GM21619 (cell line): ENCODE results near the gene NCCRP1.

Experiments used
- ATAC-seq: cut with Tn5 transposase; IDR thresholded peaks from one replicate; pipeline ENCODE4 v1.9.1; 2021; ENCODE audit not compliant: unreplicated experiment

Gene NCCRP1

DNA sequence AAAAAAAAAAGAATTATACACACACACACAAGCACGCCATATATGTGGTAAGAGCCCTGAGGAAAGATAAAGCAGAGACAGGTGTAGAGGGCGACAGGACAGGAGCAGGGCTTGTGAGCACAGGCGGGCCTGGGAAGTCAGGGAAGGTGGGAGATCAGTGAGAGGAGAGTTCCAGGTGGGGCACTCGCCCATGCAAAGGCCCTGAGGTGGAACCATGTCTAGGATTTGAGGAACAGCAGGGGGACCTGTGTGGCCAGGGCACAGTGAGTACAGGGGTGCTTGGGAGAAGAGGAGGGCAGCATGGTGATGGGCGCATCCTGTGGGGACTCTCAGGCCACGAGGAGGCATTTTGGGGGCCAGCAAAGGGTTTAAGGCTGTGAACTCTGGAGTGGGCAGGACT is 32.5 kb upstream of the NCCRP1 start:
- no peak for ATAC-seq

DNA sequence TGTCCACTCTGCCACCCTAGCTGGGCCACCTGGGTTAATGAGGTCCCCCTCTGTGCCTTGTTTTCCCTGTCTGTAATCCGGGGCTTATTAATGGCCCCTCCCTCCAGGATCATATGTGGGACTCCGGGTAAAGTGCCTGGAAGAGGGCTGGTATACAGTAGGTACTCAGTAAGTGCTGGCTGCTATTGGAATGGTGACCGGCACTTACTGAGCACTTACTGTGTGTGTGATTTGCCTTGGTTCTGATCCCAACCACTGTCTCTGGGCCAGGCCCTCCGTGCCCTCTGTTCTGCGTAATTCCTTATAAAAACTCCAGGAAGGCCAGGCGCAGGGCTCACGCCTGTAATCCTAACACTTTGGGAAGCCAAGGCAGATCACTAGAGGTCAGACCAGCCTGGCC is 30.9 kb upstream of the NCCRP1 start:
- no peak for ATAC-seq

DNA sequence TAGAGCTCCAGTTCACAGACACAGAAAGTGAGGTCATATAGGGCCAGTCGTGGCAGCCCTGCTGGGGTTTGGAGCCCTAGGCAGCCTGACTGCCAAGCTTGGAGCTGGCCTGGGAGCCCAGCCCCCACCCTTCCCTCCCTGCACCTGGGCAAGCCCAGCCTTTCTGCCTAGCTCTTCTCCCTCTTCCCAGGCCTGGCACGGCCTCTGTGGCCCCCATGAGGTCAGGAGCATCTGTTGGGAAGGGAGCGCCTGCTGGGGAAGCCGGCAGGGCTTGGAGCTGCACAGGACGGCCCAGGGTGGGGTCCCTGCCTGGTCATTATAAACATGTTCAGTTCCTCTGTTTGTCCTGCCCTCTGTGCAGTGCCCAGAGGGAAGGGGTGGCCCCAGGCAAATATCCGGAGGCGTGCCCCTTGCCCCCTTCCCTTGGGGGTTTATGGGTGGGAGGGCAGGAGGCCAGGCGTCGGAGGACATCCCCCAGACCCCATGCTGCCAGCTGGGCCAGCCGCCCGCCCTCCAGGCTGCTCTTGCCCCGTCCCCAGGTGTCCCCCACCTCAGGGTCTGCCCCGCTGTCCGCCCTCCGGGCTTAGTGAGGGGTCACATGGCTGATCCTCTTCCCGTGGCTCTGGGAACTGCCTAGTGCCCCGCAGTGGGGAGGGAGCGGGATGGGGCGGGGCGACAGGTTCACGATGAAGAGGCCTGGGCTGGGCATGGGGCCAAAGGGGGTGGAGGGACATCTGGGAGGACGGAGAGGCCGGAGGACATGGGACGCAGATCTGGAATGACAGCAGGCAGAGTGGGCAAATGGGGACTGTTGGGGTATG is 30.0 kb upstream of the NCCRP1 start:
- no peak for ATAC-seq

DNA sequence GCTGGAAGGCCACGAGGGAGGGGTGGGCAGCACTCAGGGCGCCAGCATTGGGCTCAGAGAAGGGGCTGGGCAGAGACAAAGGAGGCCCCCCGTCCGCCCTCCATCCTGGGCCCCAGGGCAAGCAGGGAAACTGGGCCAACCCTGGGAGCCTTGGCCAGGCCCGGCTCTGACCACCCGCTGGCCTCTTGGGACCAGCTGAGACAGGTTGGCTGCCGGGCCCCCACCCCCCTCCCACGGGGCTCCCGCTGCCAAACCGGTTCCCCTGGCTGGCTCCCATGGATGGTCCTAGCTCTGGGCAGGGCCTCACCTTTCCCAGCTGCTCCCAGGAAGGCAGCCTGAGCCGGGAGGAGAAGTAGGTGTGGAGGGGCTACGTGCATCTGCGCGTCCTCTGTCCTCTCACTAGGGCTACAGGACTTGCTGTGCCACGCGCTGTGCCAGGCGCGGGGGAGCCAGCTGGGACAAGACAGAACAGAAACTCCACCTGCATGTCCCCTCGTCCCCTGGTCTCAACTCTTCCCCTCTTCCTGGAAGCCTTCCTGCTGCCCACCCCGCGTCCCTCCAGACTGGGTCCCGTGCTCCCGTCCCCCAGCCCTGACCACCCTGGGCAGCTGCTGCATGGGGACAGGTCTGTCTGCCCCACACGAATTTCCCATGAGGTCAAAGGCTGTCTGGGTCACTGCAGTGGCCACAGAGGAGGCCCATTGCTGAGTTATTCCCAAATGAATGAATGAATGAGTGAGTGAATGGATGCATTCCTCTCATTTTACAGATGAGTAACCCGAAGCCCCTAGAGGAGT is 29.1 kb upstream of the NCCRP1 start:
- ATAC-seq: no peak

DNA sequence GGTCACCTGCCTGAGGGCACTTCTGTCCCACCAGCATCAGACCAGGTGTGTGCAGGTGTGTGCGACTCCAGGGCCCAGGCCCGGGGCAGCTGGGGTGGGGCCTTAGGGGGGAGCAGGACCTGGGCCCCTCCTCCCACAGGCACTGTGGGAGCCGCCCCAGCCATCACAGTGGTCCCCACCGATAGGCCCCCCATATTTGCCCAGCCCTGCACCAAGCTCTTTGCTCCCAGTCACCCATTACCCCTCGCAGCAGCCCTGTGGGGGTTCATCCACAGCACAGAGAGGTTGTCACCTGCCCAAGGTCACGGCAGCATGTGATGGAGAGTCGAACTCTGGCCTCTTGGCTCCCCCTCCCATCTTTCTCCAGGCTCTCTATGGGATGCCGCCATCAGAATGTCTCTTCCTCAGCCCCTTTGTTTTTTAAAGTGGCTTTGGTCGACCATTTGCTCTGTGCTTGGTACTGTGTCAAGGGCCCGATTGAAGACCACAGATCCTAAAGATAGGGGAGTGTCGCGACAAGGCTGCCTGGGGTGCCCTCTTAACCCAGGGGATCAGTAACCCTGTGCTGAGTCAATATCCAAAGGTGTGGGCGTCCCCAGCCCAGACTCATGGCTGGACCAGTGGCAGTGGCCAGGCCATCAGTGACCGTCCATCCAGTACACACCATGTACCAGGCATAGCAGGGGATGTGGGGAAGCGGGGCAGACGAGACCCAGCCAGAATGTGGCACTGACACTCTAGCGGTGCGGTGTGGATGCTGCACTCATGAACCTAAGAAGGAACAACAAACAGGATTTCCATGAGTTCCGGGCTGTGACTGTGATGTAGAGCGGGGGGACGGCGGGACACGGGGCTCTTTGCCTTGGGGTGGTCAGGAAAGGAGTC is 28.3 kb upstream of the NCCRP1 start:
- ATAC-seq: no peak

DNA sequence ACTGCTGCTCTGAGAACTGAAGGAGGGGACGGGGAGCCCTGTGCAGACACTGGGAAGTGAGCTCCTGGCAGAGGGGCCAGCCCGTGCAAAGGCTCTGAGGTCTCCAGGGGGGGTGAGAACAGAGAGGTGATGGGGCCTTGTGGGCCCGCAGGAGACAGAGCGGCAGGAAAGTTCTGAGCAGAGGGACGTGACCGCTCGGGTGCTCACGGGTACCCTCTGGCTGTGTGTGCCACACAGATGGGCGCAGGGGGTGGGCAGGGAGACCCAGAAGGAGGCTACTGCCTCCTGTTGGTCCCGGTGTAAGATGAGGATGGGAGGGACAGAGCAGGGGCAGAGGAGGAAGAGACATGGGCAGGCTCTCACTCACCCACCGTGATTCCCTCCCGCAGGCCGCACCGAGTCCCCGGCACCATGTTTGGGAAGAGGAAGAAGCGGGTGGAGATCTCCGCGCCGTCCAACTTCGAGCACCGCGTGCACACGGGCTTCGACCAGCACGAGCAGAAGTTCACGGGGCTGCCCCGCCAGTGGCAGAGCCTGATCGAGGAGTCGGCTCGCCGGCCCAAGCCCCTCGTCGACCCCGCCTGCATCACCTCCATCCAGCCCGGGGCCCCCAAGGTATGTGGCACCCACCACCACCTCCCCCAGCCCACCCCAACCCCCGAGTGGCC is 27.5 kb upstream of the NCCRP1 start:
- no peak for ATAC-seq

DNA sequence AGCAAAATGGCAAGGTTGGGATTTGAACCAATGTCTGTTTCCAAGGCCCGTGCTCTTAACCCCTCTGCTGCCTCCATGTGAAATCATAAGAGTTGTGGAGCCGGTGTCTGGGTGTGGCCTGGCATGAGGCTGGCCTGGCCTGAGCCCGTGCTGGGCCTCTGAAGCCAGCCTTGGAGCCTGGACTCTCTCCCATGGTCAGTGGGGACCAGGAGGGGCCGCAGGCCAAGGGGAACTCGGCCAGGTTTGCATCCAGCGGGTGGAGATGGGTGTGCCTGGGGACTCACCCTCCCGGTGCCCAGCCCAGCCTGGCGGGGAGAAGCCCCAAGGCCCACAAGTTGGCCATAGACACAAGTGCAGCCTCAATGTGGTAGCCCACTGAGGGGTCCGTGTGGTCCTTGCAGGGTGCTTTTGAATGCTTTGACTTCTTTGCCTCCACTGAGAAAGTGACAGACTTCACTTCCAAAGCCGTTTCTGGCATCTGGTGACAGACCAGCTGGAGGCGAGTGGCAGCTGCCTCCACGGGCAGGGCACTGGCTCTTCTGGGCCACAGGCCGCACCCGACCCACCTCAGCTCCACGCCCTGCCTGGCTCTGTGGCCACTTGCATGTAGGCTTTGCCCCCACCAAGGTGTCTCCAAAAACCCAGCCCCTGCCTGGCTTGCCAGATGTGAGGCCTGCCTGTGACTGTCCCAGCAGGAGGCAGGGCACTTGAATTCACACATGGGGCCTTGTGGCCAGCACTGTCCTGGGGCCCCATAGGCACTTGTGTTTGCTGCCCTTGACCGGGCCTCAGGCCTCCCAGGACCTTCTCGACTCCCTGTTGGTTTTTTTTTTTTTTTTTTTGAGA is 26.2 kb upstream of the NCCRP1 start:
- no peak for ATAC-seq

DNA sequence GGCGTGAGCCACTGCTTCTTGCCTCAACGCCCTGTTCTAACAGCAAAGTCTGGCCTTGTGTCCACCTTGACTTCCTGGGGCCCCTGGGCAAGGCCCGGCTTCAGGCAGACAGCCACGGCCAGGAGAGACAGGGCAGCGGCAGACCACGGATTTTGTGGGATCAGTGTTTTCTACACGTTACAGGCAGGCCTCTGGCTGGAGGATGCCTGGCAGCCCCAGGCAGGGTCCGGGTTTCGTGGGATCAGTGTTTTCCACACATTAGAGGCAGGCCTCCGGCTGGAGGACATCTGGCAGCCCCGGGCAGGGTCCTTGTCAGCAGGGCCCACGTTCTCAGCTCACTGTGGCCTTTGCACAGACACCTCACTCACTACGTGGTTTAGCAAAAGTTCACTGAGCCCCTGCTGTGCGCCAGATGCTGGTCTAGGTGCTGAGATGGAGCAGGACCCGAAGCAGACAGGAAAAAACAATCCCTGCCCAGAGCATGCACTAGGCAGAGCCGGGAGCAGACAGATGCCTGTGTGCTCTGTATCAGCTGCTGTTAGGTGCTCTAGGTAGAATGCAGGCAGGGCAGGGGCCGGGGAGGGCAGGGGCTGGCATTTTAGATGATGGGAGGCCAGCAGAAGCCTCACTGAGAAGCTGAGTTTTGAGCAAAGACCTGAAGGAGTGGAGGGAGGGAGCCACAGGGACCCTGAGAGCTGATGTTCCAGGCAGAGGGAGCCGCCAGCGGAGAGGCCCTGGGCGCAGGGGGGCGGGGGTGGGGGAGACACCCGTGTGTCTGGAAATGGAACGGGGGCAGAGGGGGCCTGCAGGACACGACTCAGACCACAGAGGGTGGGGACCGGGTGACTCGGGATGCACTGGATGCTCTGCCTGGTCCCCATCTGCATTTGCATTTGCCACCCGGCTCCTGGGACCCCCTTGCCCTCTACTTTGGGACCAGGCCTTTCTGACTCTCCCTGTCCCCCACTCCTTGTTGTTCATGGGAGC is 25.0 kb upstream of the NCCRP1 start:
- ATAC-seq: no peak

DNA sequence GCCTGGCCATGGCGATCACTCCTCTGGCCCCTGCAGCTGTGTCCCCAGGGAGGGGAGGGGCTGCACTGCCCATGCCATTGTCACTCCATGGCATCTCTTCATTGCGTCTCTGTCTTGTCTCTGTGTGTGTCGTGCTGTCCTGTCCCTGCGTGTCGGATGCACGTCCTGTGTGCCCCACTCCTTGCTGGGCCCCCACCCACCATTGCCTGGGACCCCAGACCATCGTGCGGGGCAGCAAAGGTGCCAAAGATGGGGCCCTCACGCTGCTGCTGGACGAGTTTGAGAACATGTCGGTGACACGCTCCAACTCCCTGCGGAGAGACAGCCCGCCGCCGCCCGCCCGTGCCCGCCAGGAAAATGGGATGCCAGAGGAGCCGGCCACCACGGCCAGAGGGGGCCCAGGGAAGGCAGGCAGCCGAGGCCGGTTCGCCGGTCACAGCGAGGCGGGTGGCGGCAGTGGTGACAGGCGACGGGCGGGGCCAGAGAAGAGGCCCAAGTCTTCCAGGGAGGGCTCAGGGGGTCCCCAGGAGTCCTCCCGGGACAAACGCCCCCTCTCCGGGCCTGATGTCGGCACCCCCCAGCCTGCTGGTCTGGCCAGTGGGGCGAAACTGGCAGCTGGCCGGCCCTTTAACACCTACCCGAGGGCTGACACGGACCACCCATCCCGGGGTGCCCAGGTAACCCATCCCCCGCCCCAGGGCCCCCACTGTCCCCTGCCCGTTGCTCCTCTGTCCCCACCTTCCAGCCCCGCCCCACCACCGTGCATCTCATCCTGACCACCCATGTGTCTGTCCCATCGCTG is 23.9 kb upstream of the NCCRP1 start:
- no peak for ATAC-seq

DNA sequence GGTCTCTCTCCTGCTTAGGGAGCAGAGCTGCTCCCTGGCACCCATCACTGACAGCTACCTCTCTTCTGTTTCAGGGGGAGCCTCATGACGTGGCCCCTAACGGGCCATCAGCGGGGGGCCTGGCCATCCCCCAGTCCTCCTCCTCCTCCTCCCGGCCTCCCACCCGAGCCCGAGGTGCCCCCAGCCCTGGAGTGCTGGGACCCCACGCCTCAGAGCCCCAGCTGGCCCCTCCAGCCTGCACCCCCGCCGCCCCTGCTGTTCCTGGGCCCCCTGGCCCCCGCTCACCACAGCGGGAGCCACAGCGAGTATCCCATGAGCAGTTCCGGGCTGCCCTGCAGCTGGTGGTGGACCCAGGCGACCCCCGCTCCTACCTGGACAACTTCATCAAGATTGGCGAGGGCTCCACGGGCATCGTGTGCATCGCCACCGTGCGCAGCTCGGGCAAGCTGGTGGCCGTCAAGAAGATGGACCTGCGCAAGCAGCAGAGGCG is 23.2 kb upstream of the NCCRP1 start:
- ATAC-seq: no peak

DNA sequence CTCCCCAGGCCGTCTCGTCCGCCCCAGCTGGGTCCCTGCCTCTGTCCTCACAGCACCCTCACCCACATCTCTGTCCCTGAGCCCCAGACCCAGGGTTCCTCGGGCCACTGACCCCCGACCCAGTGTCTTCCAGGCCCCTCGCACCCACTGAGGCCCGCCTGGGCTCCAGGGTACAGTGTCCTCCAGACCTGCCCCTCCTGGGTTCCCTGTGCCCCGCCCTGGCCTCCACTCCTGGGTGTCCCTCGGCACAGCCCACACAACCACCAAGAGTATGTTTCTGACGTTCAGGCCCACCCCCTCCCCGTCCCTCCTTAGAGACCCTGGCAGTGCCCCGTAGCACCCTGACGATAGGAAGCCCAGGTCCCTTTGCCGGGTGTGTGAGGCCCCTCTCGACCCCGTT is 22.6 kb upstream of the NCCRP1 start:
- no peak for ATAC-seq

DNA sequence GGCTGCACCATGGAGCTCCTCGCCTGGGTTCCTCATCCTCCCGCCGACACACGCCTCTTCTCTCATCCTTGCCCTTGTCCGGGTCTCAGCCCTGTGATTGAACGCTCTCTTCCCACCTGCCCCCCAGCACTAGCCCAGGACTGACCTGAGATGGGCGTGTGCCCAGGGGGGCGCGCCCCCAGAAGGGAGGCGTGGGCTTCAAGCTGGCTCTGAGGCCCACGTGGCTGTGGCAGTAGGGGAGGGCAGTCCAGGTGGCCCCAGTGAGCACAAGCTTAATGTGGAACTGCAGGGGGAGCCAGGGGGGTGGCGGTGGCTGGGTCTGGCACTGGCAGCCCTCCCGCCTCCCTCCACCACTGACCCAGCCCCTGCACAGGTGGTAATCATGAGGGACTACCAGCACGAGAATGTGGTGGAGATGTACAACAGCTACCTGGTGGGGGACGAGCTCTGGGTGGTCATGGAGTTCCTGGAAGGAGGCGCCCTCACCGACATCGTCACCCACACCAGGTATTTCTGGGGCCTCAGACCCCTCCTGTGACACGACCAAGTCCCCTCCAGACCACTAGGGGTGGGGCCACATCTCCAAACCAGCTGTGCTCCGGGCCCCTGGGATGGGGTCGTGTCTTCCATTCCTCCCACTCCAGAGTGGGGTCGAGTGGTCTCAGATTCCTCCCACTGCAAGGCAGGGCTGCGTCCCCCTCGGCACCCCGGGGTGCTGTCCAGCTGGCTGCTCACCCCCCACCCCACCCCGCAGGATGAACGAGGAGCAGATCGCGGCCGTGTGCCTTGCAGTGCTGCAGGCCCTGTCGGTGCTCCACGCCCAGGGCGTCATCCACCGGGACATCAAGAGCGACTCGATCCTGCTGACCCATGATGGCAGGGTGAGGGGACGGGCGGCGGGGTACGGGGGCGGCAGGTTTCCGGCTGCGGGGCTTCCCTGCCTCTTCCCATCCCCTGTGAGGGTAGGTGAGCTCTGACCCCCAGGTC is 21.9 kb upstream of the NCCRP1 start:
- ATAC-seq: no peak

DNA sequence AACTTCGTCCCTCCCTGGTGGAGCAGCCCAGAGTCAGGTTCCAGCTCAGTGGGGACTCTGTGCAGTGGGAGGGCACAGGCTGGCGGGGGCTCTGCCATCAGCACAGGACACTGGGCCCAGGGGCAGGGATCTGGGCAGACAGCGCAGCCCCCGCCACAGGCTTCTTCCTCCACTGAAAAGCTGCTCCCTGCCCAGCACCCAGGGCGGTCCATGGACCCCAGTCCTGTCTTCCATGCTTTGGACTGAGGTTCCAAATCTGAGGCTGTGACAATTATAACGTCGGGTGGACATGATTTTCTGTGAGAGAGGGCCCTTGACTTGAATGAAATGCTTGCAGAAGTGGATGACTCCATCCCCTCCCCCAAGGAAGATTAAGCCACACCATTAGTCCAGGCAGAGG is 21.2 kb upstream of the NCCRP1 start:
- no peak for ATAC-seq

DNA sequence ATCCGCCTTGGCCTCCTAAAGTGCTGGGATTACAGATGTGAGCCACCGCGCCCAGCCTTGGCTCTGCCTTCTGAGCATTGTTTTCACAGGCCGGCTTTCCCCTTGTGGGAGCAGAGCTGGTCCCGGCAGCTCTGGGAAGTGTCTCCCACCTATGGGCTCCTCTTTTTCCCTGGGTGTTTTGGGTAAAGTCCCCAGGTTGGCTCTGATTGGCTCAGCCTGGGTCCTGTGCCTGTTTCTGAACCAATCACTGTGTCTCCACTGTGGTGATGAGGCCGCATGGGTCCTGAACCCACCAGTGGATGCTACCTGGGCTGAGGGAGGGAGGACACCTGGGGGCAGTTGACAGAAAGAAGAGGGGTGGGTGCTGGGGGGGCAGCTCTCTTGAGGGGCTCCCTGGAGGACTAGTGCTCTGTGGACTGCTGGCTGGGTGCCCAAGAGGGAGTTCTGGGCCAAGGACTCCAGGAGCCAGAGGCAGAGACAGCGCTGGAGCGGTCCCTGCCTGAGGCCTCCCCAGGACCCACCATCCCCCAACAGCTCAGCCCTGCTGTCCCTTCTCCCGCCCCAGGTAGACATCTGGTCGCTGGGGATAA is 19.6 kb upstream of the NCCRP1 start:
- ATAC-seq: no peak

DNA sequence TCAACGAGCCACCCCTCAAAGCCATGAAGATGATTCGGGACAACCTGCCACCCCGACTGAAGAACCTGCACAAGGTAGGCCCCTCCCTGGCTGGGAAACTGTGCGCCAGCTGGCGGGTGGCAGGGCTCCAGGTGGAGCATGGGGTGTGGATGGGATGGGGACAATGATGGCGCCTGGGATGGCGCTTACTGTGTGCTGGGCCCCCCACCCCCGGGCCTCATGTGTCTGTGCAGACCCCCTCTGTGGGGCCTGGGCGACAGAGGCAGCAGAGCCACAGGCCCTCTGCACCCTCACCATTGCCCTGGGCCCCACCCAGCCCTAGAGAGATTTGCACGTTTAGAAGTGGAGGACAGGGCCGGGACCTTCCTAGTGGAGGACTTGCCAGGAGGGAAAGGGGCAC is 19.0 kb upstream of the NCCRP1 start:
- ATAC-seq: no peak

DNA sequence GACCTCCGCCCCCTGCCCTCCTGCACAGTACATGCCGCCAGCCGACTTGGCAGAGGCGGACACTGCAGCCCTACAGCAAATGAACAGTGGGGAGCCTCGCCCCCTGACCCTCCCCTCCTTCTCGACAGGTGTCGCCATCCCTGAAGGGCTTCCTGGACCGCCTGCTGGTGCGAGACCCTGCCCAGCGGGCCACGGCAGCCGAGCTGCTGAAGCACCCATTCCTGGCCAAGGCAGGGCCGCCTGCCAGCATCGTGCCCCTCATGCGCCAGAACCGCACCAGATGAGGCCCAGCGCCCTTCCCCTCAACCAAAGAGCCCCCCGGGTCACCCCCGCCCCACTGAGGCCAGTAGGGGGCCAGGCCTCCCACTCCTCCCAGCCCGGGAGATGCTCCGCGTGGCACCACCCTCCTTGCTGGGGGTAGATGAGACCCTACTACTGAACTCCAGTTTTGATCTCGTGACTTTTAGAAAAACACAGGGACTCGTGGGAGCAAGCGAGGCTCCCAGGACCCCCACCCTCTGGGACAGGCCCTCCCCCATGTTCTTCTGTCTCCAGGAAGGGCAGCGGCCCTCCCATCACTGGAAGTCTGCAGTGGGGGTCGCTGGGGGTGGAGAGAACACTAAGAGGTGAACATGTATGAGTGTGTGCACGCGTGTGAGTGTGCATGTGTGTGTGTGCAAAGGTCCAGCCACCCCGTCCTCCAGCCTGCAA is 18.3 kb upstream of the NCCRP1 start:
- no peak for ATAC-seq
